ENCODE data around the gene STRADA. TPM values are rescaled to one million over a fixed set of nuclear protein-coding genes. Genes with fewer than 3 reads are reported as not detected.

STRADA gene
- total and polyA plus RNA-seq, 2 experiments from 2014 or later, result 18.0 to 28.8 TPM

DNA sequence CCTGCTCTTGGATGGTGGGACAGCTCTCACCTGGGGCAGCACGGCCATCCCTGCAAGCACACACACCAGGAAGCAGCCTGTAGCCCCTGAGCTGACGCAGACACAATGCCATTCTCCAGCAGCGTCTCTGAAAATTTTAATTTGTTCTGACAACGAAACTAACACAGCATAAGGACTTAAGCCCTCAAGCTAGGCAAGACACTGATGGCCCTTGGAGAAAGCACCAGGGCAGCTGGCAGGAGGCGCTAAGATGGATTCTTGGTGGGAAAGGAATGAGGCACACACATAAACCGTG, 38.9 kb downstream of the STRADA start:
- Histone ChIP-seq H3K27ac (ENCODE audit: low read depth) (no peak overlapping the region), H3K4me1 (ENCODE audit: insufficient read depth) (peaks cover 23% of the 10 kb centered on the region), H4K20me1 (replicated peaks; ENCODE audit: insufficient read depth) (no peaks in the 10 kb centered on the region), H2AFZ (no peak overlapping the region), H3K36me3 (ENCODE audit: insufficient read depth) (no peaks in the 10 kb centered on the region), H3K9me2 (ENCODE audit: insufficient read depth) (no peaks in the 10 kb centered on the region), H3K79me2 (replicated peaks; ENCODE audit: insufficient read depth) (peaks cover 6% of the 10 kb centered on the region; the same call in 1 of the 2 replicates), H3K4me3 (no peak overlapping the region), H3K4me2 (peak overlapping the region; percentile 60; the same call in 1 of the 2 replicates), H3F3A (replicated peaks; ENCODE audit: low read depth) (peaks cover 3% of the 10 kb centered on the region; the same call in 1 of the 2 replicates), H3K27me3 (ENCODE audit: insufficient read depth) (no peaks in the 10 kb centered on the region; the same call in 1 of the 2 replicates)
- Mint-ChIP-seq H3K27ac (no peak overlapping the region), H3K9me3 (no peaks in the 10 kb centered on the region; the same call in 2 of the 3 replicates), H3K27me3 (ENCODE audit: insufficient read depth, low read depth, poor library complexity) (peaks cover 22% of the 10 kb centered on the region), H3K4me3 (peak overlapping the region; percentile 47; the same call in 1 of the 3 replicates), H3K4me1 (peaks cover 36% of the 10 kb centered on the region), H3K36me3 (ENCODE audit: low read depth) (peaks cover 34% of the 10 kb centered on the region)
- no peak for ATAC-seq
- TF ChIP-seq, protein P1, sequence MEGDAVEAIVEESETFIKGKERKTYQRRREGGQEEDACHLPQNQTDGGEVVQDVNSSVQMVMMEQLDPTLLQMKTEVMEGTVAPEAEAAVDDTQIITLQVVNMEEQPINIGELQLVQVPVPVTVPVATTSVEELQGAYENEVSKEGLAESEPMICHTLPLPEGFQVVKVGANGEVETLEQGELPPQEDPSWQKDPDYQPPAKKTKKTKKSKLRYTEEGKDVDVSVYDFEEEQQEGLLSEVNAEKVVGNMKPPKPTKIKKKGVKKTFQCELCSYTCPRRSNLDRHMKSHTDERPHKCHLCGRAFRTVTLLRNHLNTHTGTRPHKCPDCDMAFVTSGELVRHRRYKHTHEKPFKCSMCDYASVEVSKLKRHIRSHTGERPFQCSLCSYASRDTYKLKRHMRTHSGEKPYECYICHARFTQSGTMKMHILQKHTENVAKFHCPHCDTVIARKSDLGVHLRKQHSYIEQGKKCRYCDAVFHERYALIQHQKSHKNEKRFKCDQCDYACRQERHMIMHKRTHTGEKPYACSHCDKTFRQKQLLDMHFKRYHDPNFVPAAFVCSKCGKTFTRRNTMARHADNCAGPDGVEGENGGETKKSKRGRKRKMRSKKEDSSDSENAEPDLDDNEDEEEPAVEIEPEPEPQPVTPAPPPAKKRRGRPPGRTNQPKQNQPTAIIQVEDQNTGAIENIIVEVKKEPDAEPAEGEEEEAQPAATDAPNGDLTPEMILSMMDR (conservative IDR thresholded peaks at IDR 0.05; ENCODE audit: low read depth in 2 of 2), result 0 out of 4 replicates have a peak, but pooled peaks of 1 of the 2 experiments have one; percentile 5
- no peak for TF ChIP-seq ZNF114 (CRISPR knock-in tag; IDR thresholded peaks at IDR 0.05)
- DNase-seq (ENCODE audit: low spot score), result no peak

DNA sequence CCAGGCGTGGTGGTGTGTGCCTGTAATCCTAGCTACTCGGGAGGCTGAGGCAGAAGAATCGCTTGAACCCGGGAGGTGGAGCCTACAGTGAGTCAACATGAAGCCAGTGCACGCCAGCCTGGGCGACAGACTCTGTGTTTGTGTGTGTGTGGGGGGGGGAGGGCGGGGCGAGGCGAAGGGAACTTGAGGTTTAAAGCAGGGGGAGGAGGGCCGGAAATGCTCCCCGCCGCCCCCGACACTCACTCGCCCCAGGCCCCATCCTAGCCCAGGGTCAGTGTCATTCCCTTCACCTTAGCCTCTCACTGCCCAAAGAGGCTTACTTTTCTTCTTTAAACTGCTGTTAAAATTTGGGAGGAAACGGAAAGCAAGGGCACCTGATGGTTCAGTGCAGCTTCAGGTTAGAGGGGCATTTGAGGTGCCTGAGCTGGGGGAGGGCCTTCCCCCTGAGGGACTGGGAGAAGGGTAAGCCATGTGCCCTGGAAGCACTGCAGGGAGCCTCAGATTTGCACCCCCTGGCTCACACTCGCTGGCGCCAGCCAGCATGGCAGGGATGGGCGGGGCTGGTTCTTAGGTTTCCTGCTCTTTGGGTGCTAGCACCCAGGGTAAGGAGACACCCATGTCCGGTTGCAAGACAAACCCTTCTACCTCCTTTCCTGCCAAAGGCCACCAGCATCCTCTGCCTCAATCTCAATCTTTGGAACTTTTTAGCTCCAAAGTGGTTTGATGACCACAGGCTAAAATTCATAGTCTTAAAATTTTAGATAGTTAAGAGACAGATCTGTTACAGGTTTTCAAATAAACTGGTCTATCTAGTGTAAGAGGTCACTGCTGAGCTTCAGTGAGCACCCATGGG, 39.5 kb downstream of the STRADA start:
- H3K4me3 Mint-ChIP-seq, result peak overlapping the region; percentile 72
- H3K27ac Mint-ChIP-seq, result no peak overlapping the region
- Histone ChIP-seq H3F3A (replicated peaks; ENCODE audit: low read depth) (peaks cover 7% of the 10 kb centered on the region), H3K27me3 (ENCODE audit: insufficient read depth) (no peaks in the 10 kb centered on the region; the same call in 1 of the 2 replicates), H3K4me1 (ENCODE audit: insufficient read depth) (peaks cover 28% of the 10 kb centered on the region), H3K4me2 (peak overlapping the region; percentile 88), H3K36me3 (ENCODE audit: insufficient read depth) (no peaks in the 10 kb centered on the region), H2AFZ (no peak overlapping the region), H3K27ac (ENCODE audit: low read depth) (no peak overlapping the region), H4K20me1 (replicated peaks; ENCODE audit: insufficient read depth) (no peaks in the 10 kb centered on the region), H3K9me2 (ENCODE audit: insufficient read depth) (no peaks in the 10 kb centered on the region), H3K79me2 (replicated peaks; ENCODE audit: insufficient read depth) (peaks cover 6% of the 10 kb centered on the region; the same call in 1 of the 2 replicates), H3K4me3 (peak overlapping the region; percentile 81)
- DNase-seq (ENCODE audit: low spot score) (no peak), ATAC-seq (no peak)
- H3K9me3 Mint-ChIP-seq, result no peaks in the 10 kb centered on the region; the same call in 2 of the 3 replicates
- H3K27me3 Mint-ChIP-seq (ENCODE audit: insufficient read depth, low read depth, poor library complexity), result peaks cover 22% of the 10 kb centered on the region
- peaks cover 41% of the 10 kb centered on the region for H3K4me1 Mint-ChIP-seq
- peaks cover 36% of the 10 kb centered on the region for H3K36me3 Mint-ChIP-seq (ENCODE audit: low read depth)
- TF ChIP-seq, protein P2, sequence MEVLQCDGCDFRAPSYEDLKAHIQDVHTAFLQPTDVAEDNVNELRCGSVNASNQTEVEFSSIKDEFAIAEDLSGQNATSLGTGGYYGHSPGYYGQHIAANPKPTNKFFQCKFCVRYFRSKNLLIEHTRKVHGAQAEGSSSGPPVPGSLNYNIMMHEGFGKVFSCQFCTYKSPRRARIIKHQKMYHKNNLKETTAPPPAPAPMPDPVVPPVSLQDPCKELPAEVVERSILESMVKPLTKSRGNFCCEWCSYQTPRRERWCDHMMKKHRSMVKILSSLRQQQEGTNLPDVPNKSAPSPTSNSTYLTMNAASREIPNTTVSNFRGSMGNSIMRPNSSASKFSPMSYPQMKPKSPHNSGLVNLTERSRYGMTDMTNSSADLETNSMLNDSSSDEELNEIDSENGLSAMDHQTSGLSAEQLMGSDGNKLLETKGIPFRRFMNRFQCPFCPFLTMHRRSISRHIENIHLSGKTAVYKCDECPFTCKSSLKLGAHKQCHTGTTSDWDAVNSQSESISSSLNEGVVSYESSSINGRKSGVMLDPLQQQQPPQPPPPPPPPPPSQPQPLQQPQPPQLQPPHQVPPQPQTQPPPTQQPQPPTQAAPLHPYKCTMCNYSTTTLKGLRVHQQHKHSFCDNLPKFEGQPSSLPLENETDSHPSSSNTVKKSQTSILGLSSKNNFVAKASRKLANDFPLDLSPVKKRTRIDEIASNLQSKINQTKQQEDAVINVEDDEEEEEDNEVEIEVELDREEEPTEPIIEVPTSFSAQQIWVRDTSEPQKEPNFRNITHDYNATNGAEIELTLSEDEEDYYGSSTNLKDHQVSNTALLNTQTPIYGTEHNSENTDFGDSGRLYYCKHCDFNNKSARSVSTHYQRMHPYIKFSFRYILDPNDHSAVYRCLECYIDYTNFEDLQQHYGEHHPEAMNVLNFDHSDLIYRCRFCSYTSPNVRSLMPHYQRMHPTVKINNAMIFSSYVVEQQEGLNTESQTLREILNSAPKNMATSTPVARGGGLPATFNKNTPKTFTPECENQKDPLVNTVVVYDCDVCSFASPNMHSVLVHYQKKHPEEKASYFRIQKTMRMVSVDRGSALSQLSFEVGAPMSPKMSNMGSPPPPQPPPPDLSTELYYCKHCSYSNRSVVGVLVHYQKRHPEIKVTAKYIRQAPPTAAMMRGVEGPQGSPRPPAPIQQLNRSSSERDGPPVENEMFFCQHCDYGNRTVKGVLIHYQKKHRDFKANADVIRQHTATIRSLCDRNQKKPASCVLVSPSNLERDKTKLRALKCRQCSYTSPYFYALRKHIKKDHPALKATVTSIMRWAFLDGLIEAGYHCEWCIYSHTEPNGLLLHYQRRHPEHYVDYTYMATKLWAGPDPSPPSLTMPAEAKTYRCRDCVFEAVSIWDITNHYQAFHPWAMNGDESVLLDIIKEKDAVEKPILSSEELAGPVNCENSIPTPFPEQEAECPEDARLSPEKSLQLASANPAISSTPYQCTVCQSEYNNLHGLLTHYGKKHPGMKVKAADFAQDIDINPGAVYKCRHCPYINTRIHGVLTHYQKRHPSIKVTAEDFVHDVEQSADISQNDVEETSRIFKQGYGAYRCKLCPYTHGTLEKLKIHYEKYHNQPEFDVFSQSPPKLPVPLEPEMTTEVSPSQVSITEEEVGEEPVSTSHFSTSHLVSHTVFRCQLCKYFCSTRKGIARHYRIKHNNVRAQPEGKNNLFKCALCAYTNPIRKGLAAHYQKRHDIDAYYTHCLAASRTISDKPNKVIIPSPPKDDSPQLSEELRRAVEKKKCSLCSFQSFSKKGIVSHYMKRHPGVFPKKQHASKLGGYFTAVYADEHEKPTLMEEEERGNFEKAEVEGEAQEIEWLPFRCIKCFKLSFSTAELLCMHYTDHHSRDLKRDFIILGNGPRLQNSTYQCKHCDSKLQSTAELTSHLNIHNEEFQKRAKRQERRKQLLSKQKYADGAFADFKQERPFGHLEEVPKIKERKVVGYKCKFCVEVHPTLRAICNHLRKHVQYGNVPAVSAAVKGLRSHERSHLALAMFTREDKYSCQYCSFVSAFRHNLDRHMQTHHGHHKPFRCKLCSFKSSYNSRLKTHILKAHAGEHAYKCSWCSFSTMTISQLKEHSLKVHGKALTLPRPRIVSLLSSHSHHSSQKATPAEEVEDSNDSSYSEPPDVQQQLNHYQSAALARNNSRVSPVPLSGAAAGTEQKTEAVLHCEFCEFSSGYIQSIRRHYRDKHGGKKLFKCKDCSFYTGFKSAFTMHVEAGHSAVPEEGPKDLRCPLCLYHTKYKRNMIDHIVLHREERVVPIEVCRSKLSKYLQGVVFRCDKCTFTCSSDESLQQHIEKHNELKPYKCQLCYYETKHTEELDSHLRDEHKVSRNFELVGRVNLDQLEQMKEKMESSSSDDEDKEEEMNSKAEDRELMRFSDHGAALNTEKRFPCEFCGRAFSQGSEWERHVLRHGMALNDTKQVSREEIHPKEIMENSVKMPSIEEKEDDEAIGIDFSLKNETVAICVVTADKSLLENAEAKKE (CRISPR knock-in tag; IDR thresholded peaks at IDR 0.05), result no peak
- TF ChIP-seq CREB1 (CRISPR knock-in tag; IDR thresholded peaks at IDR 0.05; ENCODE audit: low read depth), result no peak
- TF ChIP-seq NANOG (IDR thresholded peaks at IDR 0.05; ENCODE audit: borderline replicate concordance), result no peak
- no peak for TF ChIP-seq ZNF114 (CRISPR knock-in tag; IDR thresholded peaks at IDR 0.05)
- no peak for TF ChIP-seq POLR2AphosphoS5 (IDR thresholded peaks at IDR 0.05; ENCODE audit: low read depth)
- no peak for TF ChIP-seq STAT1 (IDR thresholded peaks at IDR 0.05; ENCODE audit: unreplicated experiment)
- TF ChIP-seq, protein P3, sequence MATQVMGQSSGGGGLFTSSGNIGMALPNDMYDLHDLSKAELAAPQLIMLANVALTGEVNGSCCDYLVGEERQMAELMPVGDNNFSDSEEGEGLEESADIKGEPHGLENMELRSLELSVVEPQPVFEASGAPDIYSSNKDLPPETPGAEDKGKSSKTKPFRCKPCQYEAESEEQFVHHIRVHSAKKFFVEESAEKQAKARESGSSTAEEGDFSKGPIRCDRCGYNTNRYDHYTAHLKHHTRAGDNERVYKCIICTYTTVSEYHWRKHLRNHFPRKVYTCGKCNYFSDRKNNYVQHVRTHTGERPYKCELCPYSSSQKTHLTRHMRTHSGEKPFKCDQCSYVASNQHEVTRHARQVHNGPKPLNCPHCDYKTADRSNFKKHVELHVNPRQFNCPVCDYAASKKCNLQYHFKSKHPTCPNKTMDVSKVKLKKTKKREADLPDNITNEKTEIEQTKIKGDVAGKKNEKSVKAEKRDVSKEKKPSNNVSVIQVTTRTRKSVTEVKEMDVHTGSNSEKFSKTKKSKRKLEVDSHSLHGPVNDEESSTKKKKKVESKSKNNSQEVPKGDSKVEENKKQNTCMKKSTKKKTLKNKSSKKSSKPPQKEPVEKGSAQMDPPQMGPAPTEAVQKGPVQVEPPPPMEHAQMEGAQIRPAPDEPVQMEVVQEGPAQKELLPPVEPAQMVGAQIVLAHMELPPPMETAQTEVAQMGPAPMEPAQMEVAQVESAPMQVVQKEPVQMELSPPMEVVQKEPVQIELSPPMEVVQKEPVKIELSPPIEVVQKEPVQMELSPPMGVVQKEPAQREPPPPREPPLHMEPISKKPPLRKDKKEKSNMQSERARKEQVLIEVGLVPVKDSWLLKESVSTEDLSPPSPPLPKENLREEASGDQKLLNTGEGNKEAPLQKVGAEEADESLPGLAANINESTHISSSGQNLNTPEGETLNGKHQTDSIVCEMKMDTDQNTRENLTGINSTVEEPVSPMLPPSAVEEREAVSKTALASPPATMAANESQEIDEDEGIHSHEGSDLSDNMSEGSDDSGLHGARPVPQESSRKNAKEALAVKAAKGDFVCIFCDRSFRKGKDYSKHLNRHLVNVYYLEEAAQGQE (IDR thresholded peaks at IDR 0.05; ENCODE audit: unreplicated experiment), result no peak
